ENCODE results near the gene SDF2L1. TPM values are rescaled to one million over a fixed set of nuclear protein-coding genes. Genes with fewer than 3 reads are reported as not detected.

SDF2L1 gene
- total and polyA plus RNA-seq, 2 donors (not counting 3 experiments of a cell fraction or from before 2014, with no cell fraction given): 66.7 to 79.5 TPM

- no peak for TF ChIP-seq MAX (IDR thresholded peaks at IDR 0.05; ENCODE audit: insufficient read depth, insufficient read length)
- no peak for TF ChIP-seq GATA2 (IDR thresholded peaks at IDR 0.05; ENCODE audit: insufficient read depth, insufficient read length, low read depth, low read length)
- TF ChIP-seq CTCF (IDR thresholded peaks at IDR 0.05; ENCODE audit: extremely low read depth in 1 of 2, insufficient read depth in 1 of 2, low read depth in 1 of 2, low read length in 2 of 2): peak; percentile 28 to 30
- Histone ChIP-seq H3K4me3 (replicated peaks in 1 of 3; ENCODE audit: insufficient read depth in 1 of 3, low read depth in 1 of 3, low read length in 3 of 3) (no peak overlapping the region), H4K20me1 (replicated peaks; ENCODE audit: control insufficient read depth, extremely low read depth, insufficient read depth, low read length) (peaks cover 8% of the 10 kb centered on the region), H2AFZ (ENCODE audit: low read depth, low read length) (no peak overlapping the region), H3K9me1 (replicated peaks; ENCODE audit: control insufficient read depth, extremely low read depth, insufficient read depth, low read length) (no peaks in the 10 kb centered on the region), H3K9ac (replicated peaks; ENCODE audit: extremely low read depth, insufficient read depth, low read length) (no peak overlapping the region), H3K27me3 (ENCODE audit: control insufficient read depth in 2 of 2, insufficient read depth in 2 of 2, low read length in 2 of 2) (no peaks in the 10 kb centered on the region), H3K36me3 (ENCODE audit: control insufficient read depth in 2 of 2, extremely low read depth in 1 of 2, insufficient read depth in 2 of 2, low read length in 2 of 2) (peaks cover 16 to 29% of the 10 kb centered on the region in 2 experiments), H3K79me2 (ENCODE audit: control insufficient read depth, insufficient read depth, low read length) (peaks cover 98% of the 10 kb centered on the region), H3K27ac (ENCODE audit: insufficient read depth, low read depth, low read length) (no peak overlapping the region), H3K9me3 (replicated peaks; ENCODE audit: control insufficient read depth, insufficient read depth, low read length) (no peaks in the 10 kb centered on the region), H3K4me1 (ENCODE audit: control insufficient read depth, extremely low read depth, insufficient read depth, low read length) (no peaks in the 10 kb centered on the region), H3K4me2 (ENCODE audit: insufficient read depth, low read length) (no peak overlapping the region)
- FAIRE-seq: no peak
- ChIA-PET CTCF (interaction anchor here (1.2 to 2.4 kb wide), 3 partner anchors 14 to 49 kb away, joined by 3 to 9 read pairs (median 5); no protein-coding TSS in a partner anchor), POLR2A (no interaction called here)
- intact Hi-C loops (cut with micrococcal nuclease): no loop called here
- dilution Hi-C loops (cut with MboI; ENCODE audit: extremely low pct_ligation_motif_present, low sequenced_read_pairs): no loop called here
- TSS peak; percentile 6 for BruUV-seq (replicated peaks)
- DNase-seq (ENCODE audit: low read depth, low spot score): no peak
Measured at GRCh38 chr22:21593406-21594232, 48.5 kb upstream of the SDF2L1 start.
